ENCODE measurements around the gene EIF4B.
"Not testable (repeated sequence)": the region's sequence is repeated elsewhere in the genome, so short reads cannot be mapped to it uniquely, and the experiment has no call there.

DNA sequence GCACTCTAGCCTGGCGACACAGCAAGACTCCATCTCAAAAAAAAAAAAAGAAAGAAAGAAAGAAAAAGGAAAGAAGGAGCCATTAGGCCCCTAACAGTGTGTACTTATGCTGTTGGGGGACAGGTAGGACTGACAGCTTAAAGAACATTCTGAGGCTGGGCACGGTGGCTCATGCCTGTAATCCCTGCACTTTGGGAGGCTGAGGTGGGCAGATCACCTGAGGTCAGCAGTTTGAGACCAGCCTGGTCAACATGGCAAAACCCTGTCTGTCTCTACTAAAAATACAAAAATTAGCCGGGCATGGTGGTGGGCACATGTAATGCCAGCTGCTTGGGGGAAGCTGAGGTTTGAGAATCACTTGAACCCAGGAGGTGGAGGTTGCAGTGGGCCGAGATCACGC is 14.0 kb upstream of the EIF4B start:
- TF ChIP-seq, protein P1, sequence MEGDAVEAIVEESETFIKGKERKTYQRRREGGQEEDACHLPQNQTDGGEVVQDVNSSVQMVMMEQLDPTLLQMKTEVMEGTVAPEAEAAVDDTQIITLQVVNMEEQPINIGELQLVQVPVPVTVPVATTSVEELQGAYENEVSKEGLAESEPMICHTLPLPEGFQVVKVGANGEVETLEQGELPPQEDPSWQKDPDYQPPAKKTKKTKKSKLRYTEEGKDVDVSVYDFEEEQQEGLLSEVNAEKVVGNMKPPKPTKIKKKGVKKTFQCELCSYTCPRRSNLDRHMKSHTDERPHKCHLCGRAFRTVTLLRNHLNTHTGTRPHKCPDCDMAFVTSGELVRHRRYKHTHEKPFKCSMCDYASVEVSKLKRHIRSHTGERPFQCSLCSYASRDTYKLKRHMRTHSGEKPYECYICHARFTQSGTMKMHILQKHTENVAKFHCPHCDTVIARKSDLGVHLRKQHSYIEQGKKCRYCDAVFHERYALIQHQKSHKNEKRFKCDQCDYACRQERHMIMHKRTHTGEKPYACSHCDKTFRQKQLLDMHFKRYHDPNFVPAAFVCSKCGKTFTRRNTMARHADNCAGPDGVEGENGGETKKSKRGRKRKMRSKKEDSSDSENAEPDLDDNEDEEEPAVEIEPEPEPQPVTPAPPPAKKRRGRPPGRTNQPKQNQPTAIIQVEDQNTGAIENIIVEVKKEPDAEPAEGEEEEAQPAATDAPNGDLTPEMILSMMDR (IDR thresholded peaks at IDR 0.05): not testable (repeated sequence)
- not testable (repeated sequence) for TF ChIP-seq EZH2phosphoT487, EZH2 (IDR thresholded peaks at IDR 0.05)

Measured in neural progenitor cell (in vitro differentiated cells).